ENCODE data around the gene TM4SF20. TPM values are rescaled to one million over a fixed set of nuclear protein-coding genes. Genes with fewer than 3 reads are reported as not detected.
A peak's percentile ranks its signal among the peaks of the same experiment; 100 is the strongest.

The TM4SF20 gene
- polyA plus RNA-seq, 3 donors, result not detected

- Mint-ChIP-seq H3K36me3 (peaks cover 0 to 6% of the 10 kb centered on the region in 2 donors), H3K4me3 (peak overlapping the region in 1 of 2 donors; percentile 43)
- H3K4me3 ChIP-seq (replicated peaks in 1 of 3; ENCODE audit: low read depth in 2 of 3, low read length in 3 of 3), result peak overlapping the region in 1 of 3 experiments; percentile 23
These were observed 33.8 kb upstream of the TM4SF20 start for GRCh38 chr2:227412877-227413276.

GRCh38 chr2:227411990-227412350, 32.9 kb upstream of the TM4SF20 start:
- no peaks in the 10 kb centered on the region for H3K36me3 ChIP-seq (replicated peaks in 1 of 2; ENCODE audit: control insufficient read depth in 1 of 2, insufficient read depth in 2 of 2, low read length in 2 of 2)
- no peak for TF ChIP-seq CTCF (IDR thresholded peaks at IDR 0.05)
- no peak overlapping the region for H3K9ac ChIP-seq (ENCODE audit: insufficient read depth, low read length, poor library complexity, severe bottlenecking)
- peaks cover 0 to 5% of the 10 kb centered on the region in 2 donors for H3K36me3 Mint-ChIP-seq
- intact Hi-C loops (cut with micrococcal nuclease), result no loop called here
- no peak for DNase-seq
- no peaks in the 10 kb centered on the region for H3K79me2 ChIP-seq (ENCODE audit: insufficient read depth, low read length)
- H3K4me3 Mint-ChIP-seq, result no peak overlapping the region
- no peak overlapping the region for H3K4me3 ChIP-seq (replicated peaks in 1 of 3; ENCODE audit: low read depth in 2 of 3, low read length in 3 of 3)
- H3K9me3 ChIP-seq (replicated peaks in 1 of 2; ENCODE audit: control insufficient read depth in 1 of 2, insufficient read depth in 1 of 2, low read length in 2 of 2), result no peaks in the 10 kb centered on the region
- H3K4me1 ChIP-seq (ENCODE audit: control insufficient read depth in 1 of 2, insufficient read depth in 2 of 2, low read length in 2 of 2), result peaks cover 85 to 90% of the 10 kb centered on the region in 2 donors
- peak overlapping the region in 4 of 7 donors; percentile 32 to 69 (median 40) for H3K27ac Mint-ChIP-seq
- H3K27me3 Mint-ChIP-seq (ENCODE audit: low read depth in 3 of 3), result peaks cover 0 to 2% (median 1%) of the 10 kb centered on the region in 3 donors
- no peaks in the 10 kb centered on the region for H4K20me1 ChIP-seq (ENCODE audit: insufficient read depth, low read length)
- no peak overlapping the region for H2AFZ ChIP-seq (ENCODE audit: insufficient read depth, low read depth, low read length, poor library complexity, severe bottlenecking)
- H3K27me3 ChIP-seq (ENCODE audit: control insufficient read depth in 2 of 2, insufficient read depth in 2 of 2, low read length in 2 of 2), result no peaks in the 10 kb centered on the region
- H3K4me2 ChIP-seq (replicated peaks; ENCODE audit: extremely low read depth, low read length, poor library complexity, severe bottlenecking), result no peak overlapping the region
- WGBS (ENCODE audit: insufficient coverage), result 100% methylated on average over 1 of the region's 3 CpGs
- peaks cover 82% of the 10 kb centered on the region for H3K4me1 Mint-ChIP-seq
- no peaks in the 10 kb centered on the region for H3K9me3 Mint-ChIP-seq
- no peak overlapping the region for H3K27ac ChIP-seq (ENCODE audit: low read depth in 1 of 2, low read length in 2 of 2)

More at GRCh38 chr2:227412877-227413276, 33.8 kb upstream of the TM4SF20 start:
- H3K36me3 ChIP-seq (replicated peaks in 1 of 2; ENCODE audit: control insufficient read depth in 1 of 2, insufficient read depth in 2 of 2, low read length in 2 of 2), result no peaks in the 10 kb centered on the region
- Mint-ChIP-seq H3K9me3 (no peaks in the 10 kb centered on the region), H3K27me3 (ENCODE audit: low read depth in 3 of 3) (peaks cover 0 to 2% (median 1%) of the 10 kb centered on the region in 3 donors), H3K27ac (peak overlapping the region in 5 of 7 donors; percentile 10 to 84 (median 67)), H3K4me1 (peaks cover 80% of the 10 kb centered on the region)
- H3K27ac ChIP-seq (ENCODE audit: low read depth in 1 of 2, low read length in 2 of 2), result peak overlapping the region in 1 of 2 donors; percentile 21
- H3K4me1 ChIP-seq (ENCODE audit: control insufficient read depth in 1 of 2, insufficient read depth in 2 of 2, low read length in 2 of 2), result peaks cover 85 to 90% of the 10 kb centered on the region in 2 donors
- TF ChIP-seq CTCF (IDR thresholded peaks at IDR 0.05), result no peak
- H3K9me3 ChIP-seq (replicated peaks in 1 of 2; ENCODE audit: control insufficient read depth in 1 of 2, insufficient read depth in 1 of 2, low read length in 2 of 2), result no peaks in the 10 kb centered on the region
- no peaks in the 10 kb centered on the region for H4K20me1 ChIP-seq (ENCODE audit: insufficient read depth, low read length)
- no peaks in the 10 kb centered on the region for H3K79me2 ChIP-seq (ENCODE audit: insufficient read depth, low read length)
- 100% methylated on average over 1 of the region's 5 CpGs for WGBS (ENCODE audit: insufficient coverage)
- H3K4me2 ChIP-seq (replicated peaks; ENCODE audit: extremely low read depth, low read length, poor library complexity, severe bottlenecking), result no peak overlapping the region
- peak overlapping the region; percentile 29 for H2AFZ ChIP-seq (ENCODE audit: insufficient read depth, low read depth, low read length, poor library complexity, severe bottlenecking)
- DNase-seq, result no peak
- H3K27me3 ChIP-seq (ENCODE audit: control insufficient read depth in 2 of 2, insufficient read depth in 2 of 2, low read length in 2 of 2), result no peaks in the 10 kb centered on the region
- intact Hi-C loops (cut with micrococcal nuclease), result no loop called here
- H3K9ac ChIP-seq (ENCODE audit: insufficient read depth, low read length, poor library complexity, severe bottlenecking), result no peak overlapping the region
